SK-N-SH treated with all-trans-retinoic acid at 6 μM for 48 hours (cell line): ENCODE results near the gene MATR3.

Experiments
- ATAC-seq: fragments of 200-7000 bp; cut with Tn5 transposase; 3 replicates; pipeline ENCODE4 v1.9.1; 2020; ENCODE audit warnings: mild to moderate bottlenecking, moderate library complexity
- BACH2 ChIP-seq: fragments of 250-450 bp; sonication (Bioruptor Pico); IDR thresholded peaks from 2 replicates; pipeline ENCODE4 v1.9.0; 2021; ENCODE audit warnings: mild to moderate bottlenecking, borderline replicate concordance
- CSDC2 ChIP-seq: fragments of 250-450 bp; sonication (Bioruptor Pico); IDR thresholded peaks from 2 replicates; pipeline ENCODE4 v1.5.0; 2020; ENCODE audit warnings: mild to moderate bottlenecking, moderate library complexity
- ESRRG ChIP-seq: fragments of 250-450 bp; sonication (Bioruptor Pico); IDR thresholded peaks from 2 replicates; pipeline ENCODE4 v1.6.1; 2021; ENCODE audit warnings: mild to moderate bottlenecking
- ISL1 ChIP-seq: fragments of 250-450 bp; sonication (Bioruptor Pico); IDR thresholded peaks from 2 replicates; pipeline ENCODE4 v2.1.2; 2022; ENCODE audit warnings: mild to moderate bottlenecking, moderate library complexity
- OSR1 ChIP-seq: fragments of 250-450 bp; sonication (Bioruptor Pico); IDR thresholded peaks from 2 replicates; pipeline ENCODE4 v1.8.0; 2022; ENCODE audit warnings: moderate library complexity, mild to moderate bottlenecking, inconsistent platforms
- RARB ChIP-seq: fragments of 250-450 bp; sonication (Bioruptor Pico); IDR thresholded peaks from 2 replicates; pipeline ENCODE4 v1.8.0; 2021; ENCODE audit warnings: mild to moderate bottlenecking, moderate library complexity
- SNAI2 ChIP-seq: fragments of 250-450 bp; sonication (Bioruptor Pico); IDR thresholded peaks from 2 replicates; pipeline ENCODE4 v1.5.0; 2020; ENCODE audit warnings: mild to moderate bottlenecking, moderate library complexity
- TCF4 ChIP-seq: fragments of 250-450 bp; sonication (Bioruptor Pico); IDR thresholded peaks from 2 replicates; pipeline ENCODE4 v1.8.0; 2021; ENCODE audit warnings: mild to moderate bottlenecking, moderate library complexity, borderline replicate concordance
- TOX ChIP-seq: fragments of 250-450 bp; sonication (Bioruptor Pico); IDR thresholded peaks from 2 replicates; pipeline ENCODE4 v1.8.0; 2021; ENCODE audit warnings: mild to moderate bottlenecking, moderate library complexity, borderline replicate concordance
- ZC3H10 ChIP-seq: fragments of 250-450 bp; sonication (Bioruptor Pico); IDR thresholded peaks from 2 replicates; pipeline ENCODE4 v1.5.1; 2021; ENCODE audit warnings: mild to moderate bottlenecking, moderate library complexity
- ZFP3 ChIP-seq: fragments of 250-450 bp; sonication (Bioruptor Pico); IDR thresholded peaks from 2 replicates; pipeline ENCODE4 v1.5.0; 2020; ENCODE audit warnings: mild to moderate bottlenecking, moderate library complexity
- ZFP30 ChIP-seq: fragments of 450-650 bp; formaldehyde crosslinking; IDR thresholded peaks from 2 replicates; pipeline ENCODE4 v1.5.0; 2022; ENCODE audit warnings: mild to moderate bottlenecking, moderate library complexity
- ZNF565 ChIP-seq: fragments of 450-650 bp; formaldehyde crosslinking; conservative IDR thresholded peaks from 2 replicates; pipeline ENCODE4 v1.5.0; 2020; ENCODE audit warnings: low read depth, mild to moderate bottlenecking, moderate library complexity
- ZNF70 ChIP-seq: fragments of 450-650 bp; formaldehyde crosslinking; IDR thresholded peaks from 2 replicates; pipeline ENCODE4 v1.5.0; 2020; ENCODE audit warnings: mild to moderate bottlenecking, moderate library complexity
- TF ChIP-seq, protein P1 (sequence below): fragments of 250-450 bp; sonication (Bioruptor Pico); IDR thresholded peaks from 2 replicates; pipeline ENCODE4 v1.5.0; 2020; ENCODE audit warnings: mild to moderate bottlenecking, moderate library complexity
- TF ChIP-seq, protein P2 (sequence below): fragments of 250-450 bp; sonication (Bioruptor Pico); IDR thresholded peaks from 2 replicates; pipeline ENCODE4 v1.8.0; 2021; ENCODE audit warnings: low read depth, mild to moderate bottlenecking, moderate library complexity, borderline replicate concordance
- TF ChIP-seq, protein P3 (sequence below): fragments of 250-450 bp; sonication (Bioruptor Pico); IDR thresholded peaks from 2 replicates; pipeline ENCODE4 v1.5.1; 2020; ENCODE audit warnings: low read depth, mild to moderate bottlenecking, moderate library complexity
- TF ChIP-seq, protein P4 (sequence below): fragments of 250-450 bp; sonication (Bioruptor Pico); IDR thresholded peaks from 2 replicates; pipeline ENCODE4 v1.8.0; 2020; ENCODE audit warnings: mild to moderate bottlenecking, moderate library complexity, borderline replicate concordance

Gene MATR3

DNA sequence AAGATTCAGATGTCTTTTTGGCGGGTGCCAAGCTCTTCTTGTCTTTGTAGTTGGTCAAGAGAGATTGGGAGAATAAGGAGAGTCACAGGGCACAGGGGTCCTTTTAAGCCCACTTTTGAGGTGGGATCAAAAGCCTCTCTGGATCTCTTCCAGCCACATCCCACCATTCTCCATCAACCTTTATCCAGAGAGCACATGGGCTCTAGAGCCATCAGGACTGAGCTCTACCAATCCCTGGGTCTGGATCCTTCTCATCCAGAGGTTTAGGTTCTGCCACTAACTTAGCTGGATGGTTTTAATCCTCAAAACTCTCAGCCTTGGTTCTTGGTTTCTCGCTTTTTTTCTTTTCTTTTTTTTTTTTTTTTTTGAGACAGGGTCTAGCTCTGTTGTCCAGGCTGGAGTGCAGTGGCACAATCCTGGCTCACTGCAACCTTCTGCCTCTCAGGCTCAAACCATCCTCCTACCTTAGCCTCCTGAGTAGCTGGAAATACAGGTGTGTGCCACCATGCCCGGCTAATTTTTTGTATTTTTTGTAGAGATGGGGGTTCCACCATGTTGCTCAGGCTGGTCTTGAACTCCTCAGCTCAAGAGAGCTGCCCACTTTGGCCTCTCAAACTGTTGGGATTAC is 44.6 kb upstream of the MATR3 start (continued):
- TF ChIP-seq ZFP3 (no peak), ZNF70 (no peak)

DNA sequence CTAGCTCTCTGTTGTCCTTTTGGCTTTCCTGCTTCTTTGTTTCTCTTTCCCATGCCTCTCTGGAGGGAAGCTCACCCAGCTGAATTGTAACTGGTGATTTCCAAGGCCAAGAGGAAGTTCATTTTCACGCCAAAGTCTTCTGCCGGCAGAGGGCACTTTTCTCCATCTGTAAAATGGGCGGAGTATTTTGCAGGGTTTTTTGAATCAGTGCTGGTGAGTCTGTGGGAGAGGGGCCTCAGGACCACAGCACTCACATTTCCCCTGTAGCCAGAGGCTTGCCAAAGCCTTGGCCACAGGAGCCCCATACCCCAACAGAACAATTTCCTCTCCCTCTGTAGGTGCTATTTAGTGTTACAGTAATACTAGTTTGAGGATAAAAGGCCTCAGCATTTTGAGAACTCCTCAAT is 42.3 kb upstream of the MATR3 start:
- no peak for ATAC-seq
- TF ChIP-seq ISL1 = no peak
- no peak for TF ChIP-seq TCF4 (CRISPR knock-in tag)
- TF ChIP-seq, protein P1, sequence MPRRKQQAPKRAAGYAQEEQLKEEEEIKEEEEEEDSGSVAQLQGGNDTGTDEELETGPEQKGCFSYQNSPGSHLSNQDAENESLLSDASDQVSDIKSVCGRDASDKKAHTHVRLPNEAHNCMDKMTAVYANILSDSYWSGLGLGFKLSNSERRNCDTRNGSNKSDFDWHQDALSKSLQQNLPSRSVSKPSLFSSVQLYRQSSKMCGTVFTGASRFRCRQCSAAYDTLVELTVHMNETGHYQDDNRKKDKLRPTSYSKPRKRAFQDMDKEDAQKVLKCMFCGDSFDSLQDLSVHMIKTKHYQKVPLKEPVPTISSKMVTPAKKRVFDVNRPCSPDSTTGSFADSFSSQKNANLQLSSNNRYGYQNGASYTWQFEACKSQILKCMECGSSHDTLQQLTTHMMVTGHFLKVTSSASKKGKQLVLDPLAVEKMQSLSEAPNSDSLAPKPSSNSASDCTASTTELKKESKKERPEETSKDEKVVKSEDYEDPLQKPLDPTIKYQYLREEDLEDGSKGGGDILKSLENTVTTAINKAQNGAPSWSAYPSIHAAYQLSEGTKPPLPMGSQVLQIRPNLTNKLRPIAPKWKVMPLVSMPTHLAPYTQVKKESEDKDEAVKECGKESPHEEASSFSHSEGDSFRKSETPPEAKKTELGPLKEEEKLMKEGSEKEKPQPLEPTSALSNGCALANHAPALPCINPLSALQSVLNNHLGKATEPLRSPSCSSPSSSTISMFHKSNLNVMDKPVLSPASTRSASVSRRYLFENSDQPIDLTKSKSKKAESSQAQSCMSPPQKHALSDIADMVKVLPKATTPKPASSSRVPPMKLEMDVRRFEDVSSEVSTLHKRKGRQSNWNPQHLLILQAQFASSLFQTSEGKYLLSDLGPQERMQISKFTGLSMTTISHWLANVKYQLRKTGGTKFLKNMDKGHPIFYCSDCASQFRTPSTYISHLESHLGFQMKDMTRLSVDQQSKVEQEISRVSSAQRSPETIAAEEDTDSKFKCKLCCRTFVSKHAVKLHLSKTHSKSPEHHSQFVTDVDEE (CRISPR knock-in tag) = no peak
- no peak for TF ChIP-seq SNAI2 (CRISPR knock-in tag)
- no peak for TF ChIP-seq BACH2 (CRISPR knock-in tag)
- TF ChIP-seq, all 23 proteins: peak for 0

DNA sequence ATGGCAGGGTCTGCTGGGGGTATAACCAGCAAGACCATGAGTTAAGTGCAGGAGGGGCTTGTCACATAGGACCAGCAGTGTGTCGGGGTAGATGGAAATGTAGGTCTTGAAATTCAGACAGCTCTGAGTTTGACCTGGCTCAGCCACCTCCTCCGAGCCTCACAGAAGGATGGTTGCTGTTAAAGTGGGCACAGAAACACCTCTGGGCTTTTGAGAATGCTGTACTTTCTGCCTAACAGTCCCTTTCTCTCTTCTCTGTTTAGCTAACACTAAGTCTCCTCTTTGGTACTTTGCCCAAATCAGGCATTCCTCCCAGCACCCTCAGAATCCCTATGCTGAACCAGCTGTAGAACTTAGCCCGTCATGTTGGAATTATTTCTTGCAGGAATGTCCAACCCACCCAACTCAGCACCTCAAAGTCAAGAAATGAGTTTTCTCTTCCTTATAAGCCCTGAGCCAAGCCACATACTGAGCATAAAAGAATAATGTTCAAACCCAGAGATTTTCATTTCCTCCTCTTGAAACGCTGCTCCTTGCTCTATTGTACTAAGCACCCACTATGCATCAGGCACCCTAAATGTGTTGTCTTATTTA is 41.7 kb upstream of the MATR3 start:
- no peak for ATAC-seq
- TF ChIP-seq ZFP30 (CRISPR knock-in tag) = no peak
- no peak for TF ChIP-seq ZNF70
- TF ChIP-seq SNAI2 (CRISPR knock-in tag) = no peak
- TF ChIP-seq, protein P2, sequence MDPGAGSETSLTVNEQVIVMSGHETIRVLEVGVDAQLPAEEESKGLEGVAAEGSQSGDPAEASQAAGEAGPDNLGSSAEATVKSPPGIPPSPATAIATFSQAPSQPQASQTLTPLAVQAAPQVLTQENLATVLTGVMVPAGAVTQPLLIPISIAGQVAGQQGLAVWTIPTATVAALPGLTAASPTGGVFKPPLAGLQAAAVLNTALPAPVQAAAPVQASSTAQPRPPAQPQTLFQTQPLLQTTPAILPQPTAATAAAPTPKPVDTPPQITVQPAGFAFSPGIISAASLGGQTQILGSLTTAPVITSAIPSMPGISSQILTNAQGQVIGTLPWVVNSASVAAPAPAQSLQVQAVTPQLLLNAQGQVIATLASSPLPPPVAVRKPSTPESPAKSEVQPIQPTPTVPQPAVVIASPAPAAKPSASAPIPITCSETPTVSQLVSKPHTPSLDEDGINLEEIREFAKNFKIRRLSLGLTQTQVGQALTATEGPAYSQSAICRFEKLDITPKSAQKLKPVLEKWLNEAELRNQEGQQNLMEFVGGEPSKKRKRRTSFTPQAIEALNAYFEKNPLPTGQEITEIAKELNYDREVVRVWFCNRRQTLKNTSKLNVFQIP (CRISPR knock-in tag) = no peak
- no peak for TF ChIP-seq ESRRG (CRISPR knock-in tag)
- no peak for TF ChIP-seq ISL1
- TF ChIP-seq TOX (CRISPR knock-in tag) = no peak
- TF ChIP-seq ZNF565 (CRISPR knock-in tag) = no peak
- no peak for TF ChIP-seq OSR1 (CRISPR knock-in tag)
- TF ChIP-seq CSDC2 (CRISPR knock-in tag) = no peak
- no peak for TF ChIP-seq RARB
- TF ChIP-seq, protein P3, sequence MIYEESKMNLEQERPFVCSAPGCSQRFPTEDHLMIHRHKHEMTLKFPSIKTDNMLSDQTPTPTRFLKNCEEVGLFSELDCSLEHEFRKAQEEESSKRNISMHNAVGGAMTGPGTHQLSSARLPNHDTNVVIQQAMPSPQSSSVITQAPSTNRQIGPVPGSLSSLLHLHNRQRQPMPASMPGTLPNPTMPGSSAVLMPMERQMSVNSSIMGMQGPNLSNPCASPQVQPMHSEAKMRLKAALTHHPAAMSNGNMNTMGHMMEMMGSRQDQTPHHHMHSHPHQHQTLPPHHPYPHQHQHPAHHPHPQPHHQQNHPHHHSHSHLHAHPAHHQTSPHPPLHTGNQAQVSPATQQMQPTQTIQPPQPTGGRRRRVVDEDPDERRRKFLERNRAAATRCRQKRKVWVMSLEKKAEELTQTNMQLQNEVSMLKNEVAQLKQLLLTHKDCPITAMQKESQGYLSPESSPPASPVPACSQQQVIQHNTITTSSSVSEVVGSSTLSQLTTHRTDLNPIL (CRISPR knock-in tag) = no peak
- no peak for TF ChIP-seq ZC3H10 (CRISPR knock-in tag)
- TF ChIP-seq, protein P4, sequence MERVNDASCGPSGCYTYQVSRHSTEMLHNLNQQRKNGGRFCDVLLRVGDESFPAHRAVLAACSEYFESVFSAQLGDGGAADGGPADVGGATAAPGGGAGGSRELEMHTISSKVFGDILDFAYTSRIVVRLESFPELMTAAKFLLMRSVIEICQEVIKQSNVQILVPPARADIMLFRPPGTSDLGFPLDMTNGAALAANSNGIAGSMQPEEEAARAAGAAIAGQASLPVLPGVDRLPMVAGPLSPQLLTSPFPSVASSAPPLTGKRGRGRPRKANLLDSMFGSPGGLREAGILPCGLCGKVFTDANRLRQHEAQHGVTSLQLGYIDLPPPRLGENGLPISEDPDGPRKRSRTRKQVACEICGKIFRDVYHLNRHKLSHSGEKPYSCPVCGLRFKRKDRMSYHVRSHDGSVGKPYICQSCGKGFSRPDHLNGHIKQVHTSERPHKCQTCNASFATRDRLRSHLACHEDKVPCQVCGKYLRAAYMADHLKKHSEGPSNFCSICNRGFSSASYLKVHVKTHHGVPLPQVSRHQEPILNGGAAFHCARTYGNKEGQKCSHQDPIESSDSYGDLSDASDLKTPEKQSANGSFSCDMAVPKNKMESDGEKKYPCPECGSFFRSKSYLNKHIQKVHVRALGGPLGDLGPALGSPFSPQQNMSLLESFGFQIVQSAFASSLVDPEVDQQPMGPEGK = no peak
- TF ChIP-seq, protein P1 (CRISPR knock-in tag) = no peak
